NCI-H2081 treated with DMSO at 0.1 percent for 48 hours (cell line): ENCODE results near the gene BCCIP.

Experiments
- DNase-seq: peaks from one replicate; lab custom pipeline; 2025; lab: John Stamatoyannopoulos, UW

BCCIP gene

GRCh38 chr10:125822878-125823662 is at the start of gene BCCIP, which contains the start of gene UROS:
BCCIP (plus strand) TSS chr10:125823546; CDS start chr10:125823558, 12 bp downstream.
UROS (minus strand) TSS chr10:125823258; CDS start chr10:125816499, 6,759 bp downstream.
- DNase-seq: peak; percentile 55

DNA sequence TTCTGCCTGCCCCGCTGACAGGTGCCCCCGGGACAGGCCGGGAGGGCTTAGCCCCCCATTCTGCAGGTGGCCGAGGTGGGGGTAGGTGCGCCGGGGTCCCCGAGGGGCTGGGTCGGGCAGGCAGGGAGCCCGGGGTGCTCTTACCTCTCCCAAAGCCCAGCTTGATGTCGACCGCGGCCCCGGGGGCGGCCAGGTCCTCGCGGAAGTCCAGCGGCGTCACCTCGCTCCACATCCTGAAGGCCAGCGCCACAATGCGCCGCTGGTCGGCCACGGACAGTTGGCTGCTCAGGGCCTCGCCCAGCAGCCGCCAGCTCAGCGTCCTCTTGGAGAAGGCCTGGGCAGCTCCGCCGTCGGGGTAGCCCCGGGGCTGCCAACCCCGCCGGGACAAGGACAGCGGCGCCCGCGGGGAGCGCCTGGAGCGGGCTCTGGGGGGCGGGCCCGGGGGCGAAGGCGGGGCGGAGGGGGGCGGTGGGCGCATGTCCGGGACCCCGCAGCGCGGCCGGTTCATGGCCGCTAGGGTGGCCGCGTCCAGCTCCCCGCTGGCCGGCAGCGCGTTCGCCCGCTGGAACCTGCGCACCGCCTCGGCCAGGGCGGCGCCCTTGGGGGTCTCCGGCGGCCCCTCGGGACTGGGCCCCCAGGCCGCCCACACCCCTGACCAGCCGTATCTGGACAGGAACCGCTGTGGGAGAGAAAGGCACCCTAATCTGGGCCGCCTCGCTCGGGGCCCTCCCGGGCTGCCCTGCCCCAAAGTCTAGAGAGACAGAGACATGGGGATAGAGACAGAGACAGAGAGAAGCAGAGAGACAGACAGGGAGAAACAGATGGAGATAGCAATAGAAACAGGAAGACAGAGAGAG is 49.4 kb upstream of the BCCIP start:
- DNase-seq: no peak

GRCh38 chr10:125774581-125775191 is 48.7 kb upstream of the BCCIP start:
- no peak for DNase-seq

GRCh38 chr10:125775491-125776106 is 47.7 kb upstream of the BCCIP start, which contains the start of gene MMP21:
MMP21 (minus strand) TSS chr10:125775821; CDS start chr10:125775821, 0 bp downstream.
- no peak for DNase-seq

DNA sequence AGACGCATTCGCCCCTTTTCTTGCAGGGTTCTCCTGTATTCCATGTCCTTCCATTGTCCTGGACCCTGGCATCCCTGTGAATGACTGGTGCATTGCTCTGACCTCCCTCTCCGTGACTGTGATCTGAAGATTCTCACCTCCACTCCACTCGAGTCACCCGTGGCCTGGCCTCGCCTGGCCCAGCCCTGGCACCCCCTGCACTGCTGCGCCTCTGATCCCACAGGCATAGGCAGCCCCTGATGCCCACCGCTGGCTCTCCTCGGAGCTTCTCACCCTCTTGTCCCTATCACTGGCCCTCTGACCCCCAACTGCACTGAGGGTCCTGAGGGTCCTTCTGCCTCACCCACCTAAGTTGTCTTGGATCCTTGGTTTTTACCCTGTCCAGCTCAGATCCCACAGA is 45.5 kb upstream of the BCCIP start:
- DNase-seq: no peak

DNA sequence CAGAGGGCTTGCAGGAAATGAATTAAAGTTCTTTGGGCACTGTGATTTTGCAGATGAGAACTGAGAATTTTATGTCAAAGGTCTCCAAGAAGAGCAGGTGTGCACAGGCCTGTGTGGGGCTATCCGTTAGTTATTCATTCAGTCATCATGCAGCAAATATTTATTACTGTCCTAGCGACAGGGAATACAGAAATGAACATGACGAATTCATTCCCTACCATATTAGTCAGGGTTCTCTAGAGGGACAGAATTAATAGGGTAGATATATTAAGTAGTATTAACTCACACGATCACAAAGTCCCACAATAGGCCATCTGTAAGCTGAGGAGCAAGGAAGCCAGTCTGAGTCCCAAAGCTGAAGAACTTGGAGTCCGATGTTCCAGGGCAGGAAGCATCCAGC is 44.8 kb upstream of the BCCIP start:
- DNase-seq: no peak

GRCh38 chr10:125779403-125780327 is 43.7 kb upstream of the BCCIP start:
- no peak for DNase-seq

GRCh38 chr10:125781374-125781773 is 42.0 kb upstream of the BCCIP start:
- no peak for DNase-seq

GRCh38 chr10:125782054-125782453 is 41.3 kb upstream of the BCCIP start:
- no peak for DNase-seq

DNA sequence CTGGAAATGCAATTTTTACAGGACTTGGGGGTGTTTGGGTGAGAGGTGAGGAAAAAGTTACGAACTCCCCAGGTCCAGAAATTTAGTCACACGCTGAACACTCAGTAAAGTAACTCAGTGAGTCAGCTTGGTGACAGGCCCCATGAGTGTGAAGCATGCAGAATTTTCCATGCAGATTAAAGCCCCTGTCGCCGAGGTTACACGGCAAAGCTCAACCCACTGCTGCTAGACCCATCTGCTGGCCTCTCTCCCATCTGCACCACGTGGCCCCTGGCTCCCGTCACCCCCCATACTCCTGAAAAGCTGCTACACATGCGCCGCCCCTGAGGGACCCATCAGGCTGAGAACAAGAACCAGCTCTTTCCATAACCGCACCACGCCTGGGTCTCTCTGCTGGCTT is 40.7 kb upstream of the BCCIP start:
- no peak for DNase-seq

DNA sequence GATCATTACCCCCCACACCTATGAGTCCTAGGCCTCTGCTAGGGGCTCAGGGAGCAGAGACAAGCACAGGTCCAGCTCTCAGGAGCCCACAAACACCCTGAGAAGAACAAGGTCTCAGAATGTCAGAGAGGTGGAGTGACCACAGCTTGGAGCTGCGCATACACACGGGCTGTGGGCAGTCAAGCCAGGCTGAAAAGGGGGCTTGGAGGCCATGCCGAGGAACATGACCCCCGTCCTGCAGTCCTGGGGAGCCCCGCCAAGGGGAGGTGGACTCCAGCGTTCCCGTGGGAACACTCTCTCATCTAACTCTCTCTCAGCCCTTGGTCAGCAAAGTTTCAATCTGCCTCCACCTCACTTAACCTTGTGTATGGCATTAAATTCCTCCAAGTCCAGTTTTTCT is 39.9 kb upstream of the BCCIP start:
- no peak for DNase-seq

DNA sequence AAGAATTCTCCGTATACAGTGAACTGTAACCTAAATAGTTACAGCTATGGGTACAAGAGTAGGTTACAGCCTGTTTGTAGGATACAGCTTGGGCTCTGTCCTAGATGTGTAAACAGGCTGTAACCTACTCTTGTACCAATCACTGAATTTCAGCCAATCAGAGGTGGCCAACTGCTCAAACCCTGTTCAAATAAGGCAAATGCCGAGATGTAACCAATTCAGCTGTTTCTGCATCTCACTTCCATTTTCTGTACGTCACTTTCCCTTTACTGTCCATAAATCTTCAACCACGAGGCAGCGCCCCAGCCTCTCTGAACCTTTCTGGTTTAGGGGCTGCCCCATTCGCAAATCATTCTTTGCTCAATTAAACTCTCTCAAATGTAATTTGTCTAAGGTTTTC is 39.4 kb upstream of the BCCIP start:
- DNase-seq: no peak

DNA sequence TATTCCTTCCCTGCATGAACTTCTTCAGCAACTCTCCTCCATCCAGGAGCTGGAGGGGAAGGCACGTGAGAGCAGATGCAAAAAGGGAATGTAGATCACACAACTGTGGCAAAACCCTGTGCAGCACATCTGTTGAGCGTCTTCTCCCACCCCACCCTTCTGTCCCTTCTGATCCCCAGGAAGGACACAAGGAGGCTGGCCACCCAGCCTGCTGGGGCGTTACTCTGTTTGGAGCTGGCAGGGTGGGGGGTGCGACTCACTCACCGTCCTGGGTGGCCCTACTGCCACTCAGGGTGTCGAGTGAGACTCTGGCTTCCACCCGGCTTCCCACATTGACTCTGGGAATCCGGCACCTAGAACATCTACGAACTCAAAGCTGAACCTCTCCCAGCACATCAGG is 37.6 kb upstream of the BCCIP start:
- no peak for DNase-seq

GRCh38 chr10:125788156-125789034 is 35.0 kb upstream of the BCCIP start:
- DNase-seq: no peak

DNA sequence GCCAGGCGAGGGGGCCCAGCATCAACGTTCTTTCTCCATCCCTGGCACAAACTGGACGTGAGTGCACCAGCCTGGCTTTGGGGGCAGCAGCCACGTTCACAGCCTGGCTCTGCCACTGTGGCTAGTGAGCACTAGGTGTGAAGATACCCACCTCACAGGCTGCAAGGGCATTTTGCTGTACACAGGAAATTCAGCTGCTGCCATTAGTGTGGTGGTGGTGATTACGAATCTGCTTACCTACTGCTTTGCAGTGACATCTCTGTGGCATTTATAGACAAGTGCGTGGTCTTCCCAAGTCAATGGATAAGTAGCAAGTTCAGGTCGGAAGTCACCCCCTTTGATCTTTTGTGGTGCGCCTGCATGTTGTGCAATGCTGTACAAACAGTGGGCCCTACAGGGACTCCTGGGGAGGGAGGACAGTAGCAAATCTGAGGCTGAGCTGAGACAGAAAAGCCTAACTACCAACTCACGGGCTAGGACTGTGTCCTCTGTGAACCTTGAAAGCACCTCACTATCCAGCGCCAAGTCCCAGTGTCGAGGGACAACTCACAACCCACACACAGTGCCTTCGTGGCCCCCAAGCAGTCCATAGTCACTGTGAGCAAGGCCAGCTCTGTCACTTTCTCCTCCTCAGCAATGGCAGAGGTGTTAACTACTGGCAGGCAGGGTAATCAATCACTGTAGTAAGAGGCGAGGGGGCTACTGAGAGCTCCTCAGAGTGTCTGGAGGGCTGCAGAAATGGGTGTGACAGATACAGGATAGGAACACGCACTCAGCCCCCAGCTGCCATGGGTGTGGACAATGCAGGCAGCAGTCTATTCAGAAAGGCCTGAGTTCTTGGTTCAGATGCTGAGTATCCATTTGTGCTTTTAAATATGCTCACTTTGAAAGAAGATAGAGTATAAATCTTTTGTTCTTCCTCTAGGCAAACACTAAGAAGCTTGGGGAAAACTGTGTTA is 30.7 kb upstream of the BCCIP start:
- DNase-seq: no peak

DNA sequence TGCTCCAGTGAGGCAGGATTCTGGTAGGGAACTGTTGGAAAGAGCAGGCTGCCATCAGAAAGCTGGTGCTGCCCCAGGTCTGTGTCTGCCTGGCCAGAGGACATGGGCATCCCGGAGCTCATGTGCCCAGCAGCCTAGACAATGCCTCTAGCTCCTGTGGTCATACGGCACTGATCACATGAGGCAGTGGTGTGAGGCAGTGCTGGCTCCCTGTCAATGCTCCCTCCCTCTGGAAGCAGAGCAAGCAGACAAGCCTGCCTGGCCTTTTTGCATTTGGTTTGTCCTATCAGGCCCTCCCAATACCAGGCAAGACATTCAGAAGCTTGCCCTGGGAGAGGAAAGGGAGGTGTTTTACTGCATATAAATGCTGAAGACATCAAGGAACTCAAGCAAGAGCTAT is 28.2 kb upstream of the BCCIP start:
- DNase-seq: no peak

GRCh38 chr10:125795637-125796190 is 27.6 kb upstream of the BCCIP start:
- DNase-seq: no peak

GRCh38 chr10:125797424-125797823 is 25.9 kb upstream of the BCCIP start:
- no peak for DNase-seq
